WTC11 (cell line): Measurements from ENCODE around the gene UBE2D2. TPM values are rescaled to one million over a fixed set of nuclear protein-coding genes. Genes with fewer than 3 reads are reported as not detected.
A peak's percentile ranks its signal among the peaks of the same experiment; 100 is the strongest.

Experiments
- ATAC-seq: fragments of 200-7000 bp; cut with Tn5 transposase; 2 replicates; pipeline ENCODE4 v1.10.0; 2021; ENCODE audit warnings: mild to moderate bottlenecking, moderate library complexity
- CTCF ChIA-PET: fragments of 300-600 bp; sonication (Branson Sonifier 250); formaldehyde crosslinking; loops from one replicate; lab custom pipeline; 2021; ENCODE audit warnings: antibody characterized with exemption; lab: Charles Lee
- POLR2A ChIA-PET: fragments of 350-600 bp; sonication (Branson Sonifier 250); formaldehyde crosslinking; loops from one replicate; lab custom pipeline; 2021; ENCODE audit warnings: antibody characterized with exemption; lab: Charles Lee
- DNase-seq: peaks from one replicate; pipeline ENCODE4 v3.0.0; 2021; ENCODE audit warnings: low spot score
- H3K27ac Mint-ChIP-seq: 2 replicates; pipeline ENCODE4 v1.8.0; 2021; ENCODE audit warnings: mixed read lengths
- H3K27me3 Mint-ChIP-seq: 2 replicates; pipeline ENCODE4 v1.8.0; 2021; ENCODE audit warnings: low read depth, mild to moderate bottlenecking, moderate library complexity, mixed read lengths
- H3K36me3 Mint-ChIP-seq: 2 replicates; pipeline ENCODE4 v1.8.0; 2021; ENCODE audit warnings: mixed read lengths
- H3K4me1 Mint-ChIP-seq: 2 replicates; pipeline ENCODE4 v1.8.0; 2022; ENCODE audit warnings: mixed read lengths
- H3K4me3 Mint-ChIP-seq: 2 replicates; pipeline ENCODE4 v1.8.0; 2021; ENCODE audit warnings: mild to moderate bottlenecking, moderate library complexity, mixed read lengths
- H3K9me3 Mint-ChIP-seq: 2 replicates; pipeline ENCODE4 v1.8.0; 2021; ENCODE audit warnings: mixed read lengths
- FOXK1 ChIP-seq: sonication (generic); formaldehyde crosslinking; IDR thresholded peaks from 2 replicates; pipeline ENCODE4 v1.8.0; 2022; ENCODE audit warnings: mild to moderate bottlenecking, moderate library complexity, missing genetic modification reagents
- FOXP1 ChIP-seq: sonication (generic); formaldehyde crosslinking; IDR thresholded peaks from 2 replicates; pipeline ENCODE4 v1.8.0; 2022; ENCODE audit warnings: missing genetic modification reagents, mild to moderate bottlenecking, moderate library complexity, borderline replicate concordance
- GRHL2 ChIP-seq: fragments of 250-450 bp; sonication (Bioruptor Pico); IDR thresholded peaks from 2 replicates; pipeline ENCODE4 v1.8.0; 2022; ENCODE audit warnings: mild to moderate bottlenecking, moderate library complexity; ENCODE audit not compliant: insufficient replicate concordance, severe bottlenecking
- GTF2I ChIP-seq: fragments of 250-450 bp; sonication (Bioruptor Pico); conservative IDR thresholded peaks from 2 replicates; pipeline ENCODE4 v1.4.0; 2021; ENCODE audit warnings: mild to moderate bottlenecking
- MXD4 ChIP-seq: fragments of 250-450 bp; sonication (Bioruptor Pico); IDR thresholded peaks from 2 replicates; pipeline ENCODE4 v1.8.0; 2021; ENCODE audit warnings: mild to moderate bottlenecking, moderate library complexity, borderline replicate concordance
- NFE2L1 ChIP-seq: sonication (generic); formaldehyde crosslinking; IDR thresholded peaks from 2 replicates; pipeline ENCODE4 v1.8.1; 2023; ENCODE audit warnings: missing genetic modification reagents
- SMAD3 ChIP-seq: sonication (generic); formaldehyde crosslinking; IDR thresholded peaks from 2 replicates; pipeline ENCODE4 v1.8.0; 2022; ENCODE audit warnings: missing genetic modification reagents, mild to moderate bottlenecking, borderline replicate concordance
- TEAD4 ChIP-seq: sonication (generic); formaldehyde crosslinking; IDR thresholded peaks from 2 replicates; pipeline ENCODE4 v1.8.0; 2022; ENCODE audit warnings: mild to moderate bottlenecking, missing genetic modification reagents
- ZNF396 ChIP-seq: fragments of 250-450 bp; sonication (Bioruptor Pico); IDR thresholded peaks from 2 replicates; pipeline ENCODE4 v1.8.0; 2021; ENCODE audit warnings: mild to moderate bottlenecking, moderate library complexity, borderline replicate concordance
- ZNF416 ChIP-seq: fragments of 250-450 bp; sonication (Bioruptor Pico); IDR thresholded peaks from 2 replicates; pipeline ENCODE4 v1.9.0; 2021; ENCODE audit warnings: mild to moderate bottlenecking, inconsistent platforms
- ZNF423 ChIP-seq: fragments of 250-450 bp; sonication (Bioruptor Pico); IDR thresholded peaks from 2 replicates; pipeline ENCODE4 v2.1.2; 2022; ENCODE audit warnings: mild to moderate bottlenecking, moderate library complexity
- total RNA-seq: library from RNA; stranded (reverse); gene quantifications from 3 replicates; pipeline ENCODE4 v1.2.3, GENCODE V29; 2021
- TF ChIP-seq, protein P1 (sequence below): sonication (generic); formaldehyde crosslinking; IDR thresholded peaks from 2 replicates; pipeline ENCODE4 v1.8.1; 2023; ENCODE audit warnings: mild to moderate bottlenecking, missing genetic modification reagents, moderate library complexity
- TF ChIP-seq, protein P2 (sequence below): fragments of 250-450 bp; sonication (Bioruptor Pico); IDR thresholded peaks from 2 replicates; pipeline ENCODE4 v2.1.2; 2022; ENCODE audit warnings: mild to moderate bottlenecking, moderate library complexity
- TF ChIP-seq, protein P3 (sequence below): sonication (generic); formaldehyde crosslinking; IDR thresholded peaks from 2 replicates; pipeline ENCODE4 v1.8.1; 2023; ENCODE audit warnings: mild to moderate bottlenecking, missing genetic modification reagents
- TF ChIP-seq, protein P4 (sequence below): sonication (generic); formaldehyde crosslinking; IDR thresholded peaks from 2 replicates; pipeline ENCODE4 v1.8.1; 2023; ENCODE audit warnings: mild to moderate bottlenecking, missing genetic modification reagents, moderate library complexity
- TF ChIP-seq, protein P5 (sequence below): sonication (generic); formaldehyde crosslinking; IDR thresholded peaks from 2 replicates; pipeline ENCODE4 v1.8.0; 2023; ENCODE audit warnings: mild to moderate bottlenecking, missing genetic modification reagents
- TF ChIP-seq, protein P6 (sequence below): fragments of 250-450 bp; sonication (Bioruptor Pico); IDR thresholded peaks from 2 replicates; pipeline ENCODE4 v1.9.0; 2021; ENCODE audit warnings: mild to moderate bottlenecking, borderline replicate concordance
- TF ChIP-seq, protein P7 (sequence below): sonication (generic); formaldehyde crosslinking; conservative IDR thresholded peaks from 2 replicates; pipeline ENCODE4 v1.8.1; 2022; ENCODE audit warnings: mild to moderate bottlenecking, missing genetic modification reagents

Gene UBE2D2
- total RNA-seq, 1 experiment from 2014 or later = 183 TPM

DNA sequence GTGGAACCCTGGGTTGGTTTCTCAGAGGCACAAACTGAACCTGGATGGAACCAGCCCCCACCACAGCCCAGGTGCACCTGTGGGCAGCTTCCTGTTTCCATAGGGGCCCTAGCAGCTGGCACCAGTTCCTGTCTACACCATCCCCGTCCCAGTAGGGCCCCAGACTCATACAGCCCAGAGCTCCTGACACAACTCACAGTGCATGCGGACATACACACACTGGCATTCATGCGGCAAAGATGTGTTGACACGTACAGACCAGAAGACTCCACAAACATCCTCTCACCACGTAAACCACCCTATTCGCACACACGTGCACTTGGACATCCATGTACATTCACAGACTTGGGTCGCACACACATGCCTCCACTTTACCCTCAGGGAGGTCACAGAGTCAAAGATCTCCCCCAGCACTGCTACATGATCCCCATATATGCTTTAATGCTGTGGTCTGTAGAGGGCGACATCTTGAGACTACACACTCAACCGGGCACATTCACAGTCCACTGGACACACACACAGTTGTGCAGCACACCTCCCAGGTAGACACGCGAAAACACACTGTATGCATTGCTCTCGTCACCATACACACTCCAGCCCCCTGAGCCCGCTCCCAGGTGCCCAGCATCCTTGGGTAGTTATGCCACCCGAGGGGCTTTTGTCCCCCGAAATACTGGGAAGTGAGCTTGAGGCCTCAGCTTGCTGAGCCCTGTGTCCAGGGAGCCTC, 109.4 kb downstream of the UBE2D2 start (continued):
- TF ChIP-seq, protein P1, sequence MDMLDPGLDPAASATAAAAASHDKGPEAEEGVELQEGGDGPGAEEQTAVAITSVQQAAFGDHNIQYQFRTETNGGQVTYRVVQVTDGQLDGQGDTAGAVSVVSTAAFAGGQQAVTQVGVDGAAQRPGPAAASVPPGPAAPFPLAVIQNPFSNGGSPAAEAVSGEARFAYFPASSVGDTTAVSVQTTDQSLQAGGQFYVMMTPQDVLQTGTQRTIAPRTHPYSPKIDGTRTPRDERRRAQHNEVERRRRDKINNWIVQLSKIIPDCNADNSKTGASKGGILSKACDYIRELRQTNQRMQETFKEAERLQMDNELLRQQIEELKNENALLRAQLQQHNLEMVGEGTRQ (CRISPR knock-in tag) = no peak
- TF ChIP-seq, protein P2, sequence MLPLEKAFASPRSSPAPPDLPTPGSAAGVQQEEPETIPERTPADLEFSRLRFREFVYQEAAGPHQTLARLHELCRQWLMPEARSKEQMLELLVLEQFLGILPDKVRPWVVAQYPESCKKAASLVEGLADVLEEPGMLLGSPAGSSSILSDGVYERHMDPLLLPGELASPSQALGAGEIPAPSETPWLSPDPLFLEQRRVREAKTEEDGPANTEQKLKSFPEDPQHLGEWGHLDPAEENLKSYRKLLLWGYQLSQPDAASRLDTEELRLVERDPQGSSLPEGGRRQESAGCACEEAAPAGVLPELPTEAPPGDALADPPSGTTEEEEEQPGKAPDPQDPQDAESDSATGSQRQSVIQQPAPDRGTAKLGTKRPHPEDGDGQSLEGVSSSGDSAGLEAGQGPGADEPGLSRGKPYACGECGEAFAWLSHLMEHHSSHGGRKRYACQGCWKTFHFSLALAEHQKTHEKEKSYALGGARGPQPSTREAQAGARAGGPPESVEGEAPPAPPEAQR (CRISPR knock-in tag) = no peak
- TF ChIP-seq, protein P3, sequence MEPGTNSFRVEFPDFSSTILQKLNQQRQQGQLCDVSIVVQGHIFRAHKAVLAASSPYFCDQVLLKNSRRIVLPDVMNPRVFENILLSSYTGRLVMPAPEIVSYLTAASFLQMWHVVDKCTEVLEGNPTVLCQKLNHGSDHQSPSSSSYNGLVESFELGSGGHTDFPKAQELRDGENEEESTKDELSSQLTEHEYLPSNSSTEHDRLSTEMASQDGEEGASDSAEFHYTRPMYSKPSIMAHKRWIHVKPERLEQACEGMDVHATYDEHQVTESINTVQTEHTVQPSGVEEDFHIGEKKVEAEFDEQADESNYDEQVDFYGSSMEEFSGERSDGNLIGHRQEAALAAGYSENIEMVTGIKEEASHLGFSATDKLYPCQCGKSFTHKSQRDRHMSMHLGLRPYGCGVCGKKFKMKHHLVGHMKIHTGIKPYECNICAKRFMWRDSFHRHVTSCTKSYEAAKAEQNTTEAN = no peak
- TF ChIP-seq, protein P4, sequence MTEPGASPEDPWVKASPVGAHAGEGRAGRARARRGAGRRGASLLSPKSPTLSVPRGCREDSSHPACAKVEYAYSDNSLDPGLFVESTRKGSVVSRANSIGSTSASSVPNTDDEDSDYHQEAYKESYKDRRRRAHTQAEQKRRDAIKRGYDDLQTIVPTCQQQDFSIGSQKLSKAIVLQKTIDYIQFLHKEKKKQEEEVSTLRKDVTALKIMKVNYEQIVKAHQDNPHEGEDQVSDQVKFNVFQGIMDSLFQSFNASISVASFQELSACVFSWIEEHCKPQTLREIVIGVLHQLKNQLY (CRISPR knock-in tag) = no peak
- TF ChIP-seq ZNF396 = no peak
- TF ChIP-seq, protein P5, sequence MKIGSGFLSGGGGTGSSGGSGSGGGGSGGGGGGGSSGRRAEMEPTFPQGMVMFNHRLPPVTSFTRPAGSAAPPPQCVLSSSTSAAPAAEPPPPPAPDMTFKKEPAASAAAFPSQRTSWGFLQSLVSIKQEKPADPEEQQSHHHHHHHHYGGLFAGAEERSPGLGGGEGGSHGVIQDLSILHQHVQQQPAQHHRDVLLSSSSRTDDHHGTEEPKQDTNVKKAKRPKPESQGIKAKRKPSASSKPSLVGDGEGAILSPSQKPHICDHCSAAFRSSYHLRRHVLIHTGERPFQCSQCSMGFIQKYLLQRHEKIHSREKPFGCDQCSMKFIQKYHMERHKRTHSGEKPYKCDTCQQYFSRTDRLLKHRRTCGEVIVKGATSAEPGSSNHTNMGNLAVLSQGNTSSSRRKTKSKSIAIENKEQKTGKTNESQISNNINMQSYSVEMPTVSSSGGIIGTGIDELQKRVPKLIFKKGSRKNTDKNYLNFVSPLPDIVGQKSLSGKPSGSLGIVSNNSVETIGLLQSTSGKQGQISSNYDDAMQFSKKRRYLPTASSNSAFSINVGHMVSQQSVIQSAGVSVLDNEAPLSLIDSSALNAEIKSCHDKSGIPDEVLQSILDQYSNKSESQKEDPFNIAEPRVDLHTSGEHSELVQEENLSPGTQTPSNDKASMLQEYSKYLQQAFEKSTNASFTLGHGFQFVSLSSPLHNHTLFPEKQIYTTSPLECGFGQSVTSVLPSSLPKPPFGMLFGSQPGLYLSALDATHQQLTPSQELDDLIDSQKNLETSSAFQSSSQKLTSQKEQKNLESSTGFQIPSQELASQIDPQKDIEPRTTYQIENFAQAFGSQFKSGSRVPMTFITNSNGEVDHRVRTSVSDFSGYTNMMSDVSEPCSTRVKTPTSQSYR (CRISPR knock-in tag) = no peak
- no peak for TF ChIP-seq FOXK1 (CRISPR knock-in tag)
- TF ChIP-seq TEAD4 = no peak
- TF ChIP-seq, protein P6, sequence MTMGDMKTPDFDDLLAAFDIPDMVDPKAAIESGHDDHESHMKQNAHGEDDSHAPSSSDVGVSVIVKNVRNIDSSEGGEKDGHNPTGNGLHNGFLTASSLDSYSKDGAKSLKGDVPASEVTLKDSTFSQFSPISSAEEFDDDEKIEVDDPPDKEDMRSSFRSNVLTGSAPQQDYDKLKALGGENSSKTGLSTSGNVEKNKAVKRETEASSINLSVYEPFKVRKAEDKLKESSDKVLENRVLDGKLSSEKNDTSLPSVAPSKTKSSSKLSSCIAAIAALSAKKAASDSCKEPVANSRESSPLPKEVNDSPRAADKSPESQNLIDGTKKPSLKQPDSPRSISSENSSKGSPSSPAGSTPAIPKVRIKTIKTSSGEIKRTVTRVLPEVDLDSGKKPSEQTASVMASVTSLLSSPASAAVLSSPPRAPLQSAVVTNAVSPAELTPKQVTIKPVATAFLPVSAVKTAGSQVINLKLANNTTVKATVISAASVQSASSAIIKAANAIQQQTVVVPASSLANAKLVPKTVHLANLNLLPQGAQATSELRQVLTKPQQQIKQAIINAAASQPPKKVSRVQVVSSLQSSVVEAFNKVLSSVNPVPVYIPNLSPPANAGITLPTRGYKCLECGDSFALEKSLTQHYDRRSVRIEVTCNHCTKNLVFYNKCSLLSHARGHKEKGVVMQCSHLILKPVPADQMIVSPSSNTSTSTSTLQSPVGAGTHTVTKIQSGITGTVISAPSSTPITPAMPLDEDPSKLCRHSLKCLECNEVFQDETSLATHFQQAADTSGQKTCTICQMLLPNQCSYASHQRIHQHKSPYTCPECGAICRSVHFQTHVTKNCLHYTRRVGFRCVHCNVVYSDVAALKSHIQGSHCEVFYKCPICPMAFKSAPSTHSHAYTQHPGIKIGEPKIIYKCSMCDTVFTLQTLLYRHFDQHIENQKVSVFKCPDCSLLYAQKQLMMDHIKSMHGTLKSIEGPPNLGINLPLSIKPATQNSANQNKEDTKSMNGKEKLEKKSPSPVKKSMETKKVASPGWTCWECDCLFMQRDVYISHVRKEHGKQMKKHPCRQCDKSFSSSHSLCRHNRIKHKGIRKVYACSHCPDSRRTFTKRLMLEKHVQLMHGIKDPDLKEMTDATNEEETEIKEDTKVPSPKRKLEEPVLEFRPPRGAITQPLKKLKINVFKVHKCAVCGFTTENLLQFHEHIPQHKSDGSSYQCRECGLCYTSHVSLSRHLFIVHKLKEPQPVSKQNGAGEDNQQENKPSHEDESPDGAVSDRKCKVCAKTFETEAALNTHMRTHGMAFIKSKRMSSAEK = no peak
- TF ChIP-seq ZNF416 = no peak

DNA sequence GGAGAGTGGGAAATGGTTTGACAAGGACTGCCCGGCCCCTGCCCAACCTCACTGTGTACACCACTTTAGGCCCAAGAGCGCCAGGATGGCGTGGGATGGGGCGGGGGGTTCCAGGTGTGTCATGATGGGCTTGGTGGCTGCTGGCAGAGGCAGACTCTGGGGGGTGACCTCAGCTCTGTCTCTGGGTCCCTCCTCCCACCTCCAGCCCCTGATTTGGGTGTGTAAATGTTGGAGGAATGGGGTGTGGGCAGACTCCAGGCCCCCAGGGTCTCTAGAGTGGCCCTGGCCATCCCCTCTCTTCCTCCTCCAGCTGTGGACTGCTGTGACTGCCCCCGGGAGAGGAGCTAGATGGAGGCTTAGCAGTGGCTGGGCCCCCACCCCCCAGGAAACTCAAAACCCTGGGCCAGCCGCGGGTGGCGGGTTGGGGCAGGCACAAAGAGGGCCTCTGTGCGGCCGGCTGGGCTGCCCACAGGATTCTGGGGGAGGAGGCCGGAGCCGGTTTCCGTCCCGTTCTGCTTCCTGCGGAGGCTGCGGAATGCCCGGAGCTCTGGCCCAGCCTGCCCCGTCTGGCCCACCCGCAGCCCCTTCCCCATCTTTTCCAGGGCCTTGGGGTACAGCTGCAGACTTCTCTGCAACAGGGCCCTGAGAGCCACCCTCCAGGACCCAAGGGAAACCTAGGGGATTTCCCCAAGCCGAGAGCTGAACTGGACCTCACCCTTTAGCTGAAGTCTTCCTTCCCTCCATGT, 110.1 kb downstream of the UBE2D2 start:
- Mint-ChIP-seq H3K4me1 (peaks cover 69% of the 10 kb centered on the region), H3K9me3 (no peaks in the 10 kb centered on the region), H3K27ac (peak overlapping the region; percentile 92), H3K36me3 (no peaks in the 10 kb centered on the region; the same call in 1 of the 2 replicates), H3K27me3 (no peaks in the 10 kb centered on the region), H3K4me3 (no peak overlapping the region)
- ChIA-PET POLR2A (interaction anchor here (0.6 to 1.1 kb wide), 2 partner anchors 20 to 33 kb away, joined by 3 read pairs; no protein-coding TSS in a partner anchor), CTCF (interaction anchor here (0.6 to 3.1 kb wide), 19 partner anchors 11 to 116 kb away, joined by 3 to 29 read pairs (median 7); partner anchors contain the start of gene CXXC5)
- TF ChIP-seq GTF2I (CRISPR knock-in tag) (no peak), FOXP1 (CRISPR knock-in tag) (no peak), SMAD3 (no peak), NFE2L1 (CRISPR knock-in tag) (no peak), ZNF423 (CRISPR knock-in tag) (no peak), GRHL2 (CRISPR knock-in tag) (no peak), MXD4 (CRISPR knock-in tag) (no peak)
- TF ChIP-seq, protein P7, sequence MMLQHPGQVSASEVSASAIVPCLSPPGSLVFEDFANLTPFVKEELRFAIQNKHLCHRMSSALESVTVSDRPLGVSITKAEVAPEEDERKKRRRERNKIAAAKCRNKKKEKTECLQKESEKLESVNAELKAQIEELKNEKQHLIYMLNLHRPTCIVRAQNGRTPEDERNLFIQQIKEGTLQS (CRISPR knock-in tag) = no peak
- TF ChIP-seq, protein P5 (CRISPR knock-in tag) = no peak
- ATAC-seq = no peak
- no peak for DNase-seq
